OCI-LY3 (cell line): ENCODE data around the gene LAMA3.

Experiments used
- H2AFZ ChIP-seq: fragments of 200-600, 300-600 bp; shearing (Covaris generic); 2 replicates; pipeline ENCODE4 v1.6.0; 2014; ENCODE audit warnings: antibody characterized with exemption, low read depth, low read length
- H3K27ac ChIP-seq: fragments of 200-600, 300-600 bp; sonication (generic); 2 replicates; pipeline ENCODE4 v1.5.1; 2014; ENCODE audit warnings: mild to moderate bottlenecking, low read length, moderate library complexity, mixed read lengths
- H3K27me3 ChIP-seq: fragments of 200-600, 300-600 bp; sonication (generic); 2 replicates; pipeline ENCODE4 v1.6.1; 2014; ENCODE audit warnings: low read depth, low read length, mixed read lengths
- H3K36me3 ChIP-seq: fragments of 200-600, 300-600 bp; sonication (generic); replicated peaks from 2 replicates; pipeline ENCODE3; 2014; ENCODE audit warnings: low read depth, low read length, mixed read lengths
- H3K4me1 ChIP-seq: fragments of 300-600, 200-600 bp; sonication (generic); 2 replicates; pipeline ENCODE4 v1.6.1; 2014; ENCODE audit warnings: low read length, mixed read lengths
- H3K4me2 ChIP-seq: fragments of 200-600, 300-600 bp; sonication (generic); 2 replicates; pipeline ENCODE4 v1.6.1; 2014; ENCODE audit warnings: low read length, mixed read lengths
- H3K4me3 ChIP-seq: fragments of 300-600, 200-600 bp; sonication (generic); 2 replicates; pipeline ENCODE4 v1.5.1; 2014; ENCODE audit warnings: antibody characterized with exemption, mild to moderate bottlenecking, low read length, moderate library complexity
- H3K79me2 ChIP-seq: fragments of 300-600, 200-600 bp; shearing (Covaris generic); 2 replicates; pipeline ENCODE4 v1.6.1; 2014; ENCODE audit warnings: mild to moderate bottlenecking, low read length, mixed read lengths
- H3K9ac ChIP-seq: fragments of 300-600, 200-600 bp; shearing (Covaris generic); 2 replicates; pipeline ENCODE4 v1.6.0; 2014; ENCODE audit warnings: mild to moderate bottlenecking, low read length, moderate library complexity
- H3K9me3 ChIP-seq: fragments of 200-600, 300-600 bp; shearing (Covaris generic); 2 replicates; pipeline ENCODE4 v1.6.1; 2014; ENCODE audit warnings: low read length, mixed read lengths; ENCODE audit not compliant: insufficient read depth
- H4K20me1 ChIP-seq: fragments of 200-600, 300-600 bp; sonication (generic); 2 replicates; pipeline ENCODE4 v1.6.1; 2016; ENCODE audit warnings: low read length, mixed read lengths; ENCODE audit not compliant: insufficient read depth
- EZH2phosphoT487 ChIP-seq: fragments of 200-600 bp; shearing (Covaris generic); IDR thresholded peaks from 2 replicates; pipeline ENCODE4 v1.6.1; 2018; ENCODE audit warnings: antibody characterized with exemption, mixed run types, low read depth
- TF ChIP-seq, protein P1 (sequence below): fragments of 200-600, 300-600 bp; sonication (generic); IDR thresholded peaks from 2 replicates; pipeline ENCODE4 v1.5.1; 2014; ENCODE audit warnings: antibody characterized with exemption, low read length, low read depth

The LAMA3 gene

DNA sequence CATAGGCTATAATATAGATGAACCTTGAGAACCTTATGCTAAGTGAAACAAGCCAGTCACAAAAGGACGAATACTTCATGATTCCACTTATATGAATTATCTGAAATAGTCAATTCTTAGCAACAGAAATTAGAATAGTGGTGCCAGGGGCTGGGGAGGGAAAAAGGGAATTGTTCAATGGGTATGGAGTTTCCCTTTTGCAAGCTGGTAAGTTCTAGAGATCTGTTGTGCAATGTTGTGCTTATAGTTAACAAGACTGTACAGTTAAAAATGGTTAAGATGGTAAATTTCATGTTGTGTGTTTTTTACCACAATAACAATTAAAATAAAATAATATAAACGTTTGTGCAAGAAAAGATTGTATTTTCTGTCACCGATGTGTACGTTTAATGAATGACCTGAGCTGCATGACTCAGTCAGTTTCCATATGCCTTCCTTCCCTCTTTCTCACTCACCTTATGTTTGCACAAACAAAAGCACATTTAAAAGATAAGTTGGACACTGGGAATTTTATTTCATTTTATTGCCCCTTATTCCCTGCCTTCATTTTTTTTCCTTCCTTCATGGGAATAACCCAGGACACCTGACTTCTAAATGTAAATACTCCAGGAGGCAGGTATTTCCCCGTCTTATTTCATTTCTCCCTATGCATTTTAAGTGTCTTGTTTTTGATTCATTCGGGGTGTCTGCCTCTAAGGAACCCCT is 181.6 kb downstream of the LAMA3 start:
- Histone ChIP-seq H3K79me2 (no peaks in the 10 kb centered on the region), H3K27ac (no peak overlapping the region), H3K9ac (no peak overlapping the region), H4K20me1 (no peaks in the 10 kb centered on the region), H3K4me3 (peak overlapping the region; percentile 53), H3K4me2 (peak overlapping the region; percentile 72), H3K36me3 (no peaks in the 10 kb centered on the region), H3K4me1 (peaks cover 15% of the 10 kb centered on the region), H3K27me3 (peaks cover 13% of the 10 kb centered on the region), H3K9me3 (no peaks in the 10 kb centered on the region), H2AFZ (no peak overlapping the region; the same call in 1 of the 2 replicates)
- no peak for TF ChIP-seq EZH2phosphoT487
- TF ChIP-seq, protein P1, sequence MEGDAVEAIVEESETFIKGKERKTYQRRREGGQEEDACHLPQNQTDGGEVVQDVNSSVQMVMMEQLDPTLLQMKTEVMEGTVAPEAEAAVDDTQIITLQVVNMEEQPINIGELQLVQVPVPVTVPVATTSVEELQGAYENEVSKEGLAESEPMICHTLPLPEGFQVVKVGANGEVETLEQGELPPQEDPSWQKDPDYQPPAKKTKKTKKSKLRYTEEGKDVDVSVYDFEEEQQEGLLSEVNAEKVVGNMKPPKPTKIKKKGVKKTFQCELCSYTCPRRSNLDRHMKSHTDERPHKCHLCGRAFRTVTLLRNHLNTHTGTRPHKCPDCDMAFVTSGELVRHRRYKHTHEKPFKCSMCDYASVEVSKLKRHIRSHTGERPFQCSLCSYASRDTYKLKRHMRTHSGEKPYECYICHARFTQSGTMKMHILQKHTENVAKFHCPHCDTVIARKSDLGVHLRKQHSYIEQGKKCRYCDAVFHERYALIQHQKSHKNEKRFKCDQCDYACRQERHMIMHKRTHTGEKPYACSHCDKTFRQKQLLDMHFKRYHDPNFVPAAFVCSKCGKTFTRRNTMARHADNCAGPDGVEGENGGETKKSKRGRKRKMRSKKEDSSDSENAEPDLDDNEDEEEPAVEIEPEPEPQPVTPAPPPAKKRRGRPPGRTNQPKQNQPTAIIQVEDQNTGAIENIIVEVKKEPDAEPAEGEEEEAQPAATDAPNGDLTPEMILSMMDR = no peak

- H3K9ac ChIP-seq = no peak overlapping the region
- H3K4me3 ChIP-seq = peak overlapping the region; percentile 53
- TF ChIP-seq, protein P1 = no peak
- TF ChIP-seq EZH2phosphoT487 = no peak
These were observed 182.2 kb downstream of the LAMA3 start for GRCh38 chr18:23871410-23871809.

GRCh38 chr18:23872701-23873550 is 183.7 kb downstream of the LAMA3 start:
- TF ChIP-seq, protein P1 = no peak
- no peak for TF ChIP-seq EZH2phosphoT487
- H3K27ac ChIP-seq = no peak overlapping the region
- no peaks in the 10 kb centered on the region for H3K79me2 ChIP-seq
- no peak overlapping the region for H3K9ac ChIP-seq
- no peak overlapping the region for H2AFZ ChIP-seq
- no peaks in the 10 kb centered on the region for H4K20me1 ChIP-seq
- peaks cover 15% of the 10 kb centered on the region for H3K4me1 ChIP-seq
- H3K4me2 ChIP-seq = no peak overlapping the region
- peaks cover 25% of the 10 kb centered on the region for H3K27me3 ChIP-seq
- H3K4me3 ChIP-seq = no peak overlapping the region
- H3K36me3 ChIP-seq = no peaks in the 10 kb centered on the region
- no peaks in the 10 kb centered on the region for H3K9me3 ChIP-seq

More at GRCh38 chr18:23871410-23871809, 182.2 kb downstream of the LAMA3 start:
- Histone ChIP-seq H3K27ac (no peak overlapping the region), H3K36me3 (no peaks in the 10 kb centered on the region), H3K4me2 (peak overlapping the region; percentile 72), H3K4me1 (peaks cover 15% of the 10 kb centered on the region), H3K27me3 (peaks cover 18% of the 10 kb centered on the region), H3K9me3 (no peaks in the 10 kb centered on the region), H3K79me2 (no peaks in the 10 kb centered on the region), H4K20me1 (no peaks in the 10 kb centered on the region), H2AFZ (no peak overlapping the region; the same call in 1 of the 2 replicates)
